Bronchial epithelial cell (primary cell): ENCODE results near the gene TFAM. TPM values are rescaled to one million over a fixed set of nuclear protein-coding genes. Genes with fewer than 3 reads are reported as not detected.

Experiments used
- DNase-seq: peaks from one replicate; pipeline ENCODE4 v3.0.0-alpha.2; 2010; ENCODE audit warnings: low read depth
- FAIRE-seq: peaks from 2 replicates; lab custom pipeline; 2011; peaks lifted over from hg19 to GRCh38; lab: Jason Lieb, UNC
- H3K27me3 ChIP-seq: 2 replicates; pipeline ENCODE4 v1.5.1; 2011; ENCODE audit warnings: low read length; ENCODE audit not compliant: control insufficient read depth, insufficient read depth
- H3K36me3 ChIP-seq: 2 replicates; pipeline ENCODE4 v1.5.1; 2011; ENCODE audit warnings: low read length; ENCODE audit not compliant: control insufficient read depth, insufficient read depth
- H3K4me3 ChIP-seq: 2 replicates; pipeline ENCODE4 v1.5.1; 2011; ENCODE audit warnings: mild to moderate bottlenecking, low read depth, low read length, control low read depth
- total RNA-seq: library from RNA; depleted of rRNA; stranded (reverse); fragments of >200 nt; gene quantifications from 2 replicates; pipeline ENCODE4 v1.2.1, GENCODE V29; 2014
- TF ChIP-seq, protein P1 (sequence below): IDR thresholded peaks from 2 replicates; pipeline ENCODE4 v1.5.1; 2011; ENCODE audit warnings: mild to moderate bottlenecking, moderate library complexity, low read length, control low read depth, inconsistent platforms; ENCODE audit not compliant: insufficient read depth, severe bottlenecking

Gene TFAM
- total RNA-seq, 1 donor from 2014 or later: 36.1 TPM

- Histone ChIP-seq H3K4me3 (no peak overlapping the region), H3K36me3 (peaks cover 1% of the 10 kb centered on the region), H3K27me3 (no peaks in the 10 kb centered on the region)
- TF ChIP-seq, protein P1, sequence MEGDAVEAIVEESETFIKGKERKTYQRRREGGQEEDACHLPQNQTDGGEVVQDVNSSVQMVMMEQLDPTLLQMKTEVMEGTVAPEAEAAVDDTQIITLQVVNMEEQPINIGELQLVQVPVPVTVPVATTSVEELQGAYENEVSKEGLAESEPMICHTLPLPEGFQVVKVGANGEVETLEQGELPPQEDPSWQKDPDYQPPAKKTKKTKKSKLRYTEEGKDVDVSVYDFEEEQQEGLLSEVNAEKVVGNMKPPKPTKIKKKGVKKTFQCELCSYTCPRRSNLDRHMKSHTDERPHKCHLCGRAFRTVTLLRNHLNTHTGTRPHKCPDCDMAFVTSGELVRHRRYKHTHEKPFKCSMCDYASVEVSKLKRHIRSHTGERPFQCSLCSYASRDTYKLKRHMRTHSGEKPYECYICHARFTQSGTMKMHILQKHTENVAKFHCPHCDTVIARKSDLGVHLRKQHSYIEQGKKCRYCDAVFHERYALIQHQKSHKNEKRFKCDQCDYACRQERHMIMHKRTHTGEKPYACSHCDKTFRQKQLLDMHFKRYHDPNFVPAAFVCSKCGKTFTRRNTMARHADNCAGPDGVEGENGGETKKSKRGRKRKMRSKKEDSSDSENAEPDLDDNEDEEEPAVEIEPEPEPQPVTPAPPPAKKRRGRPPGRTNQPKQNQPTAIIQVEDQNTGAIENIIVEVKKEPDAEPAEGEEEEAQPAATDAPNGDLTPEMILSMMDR: no peak
- no peak for DNase-seq
- FAIRE-seq: no peak
Observed at GRCh38 chr10:58348571-58349033, 36.6 kb upstream of the TFAM start.

DNA sequence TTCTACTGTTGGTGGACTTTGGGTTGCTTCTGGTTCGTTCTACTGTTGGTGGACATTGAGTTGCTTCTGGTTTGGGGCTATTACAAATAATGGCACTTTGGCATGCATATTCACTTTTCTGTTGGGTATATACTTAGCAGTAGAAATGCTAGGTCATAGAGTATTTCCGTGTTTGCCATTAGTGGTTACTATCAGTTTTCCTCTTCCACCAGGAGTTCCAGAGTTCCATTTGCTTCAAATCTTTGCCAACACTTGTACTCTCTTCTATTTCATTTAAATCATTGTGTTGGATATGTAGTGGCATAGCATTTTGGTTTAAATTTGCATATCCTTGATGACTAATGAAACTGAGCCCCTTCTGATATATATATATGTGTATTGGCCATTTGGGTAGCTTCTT is 35.2 kb upstream of the TFAM start:
- no peak for DNase-seq
- FAIRE-seq: no peak
- H3K36me3 ChIP-seq: no peaks in the 10 kb centered on the region

GRCh38 chr10:58350619-58351323 is 34.4 kb upstream of the TFAM start:
- peak; percentile 66 for DNase-seq
- Histone ChIP-seq H3K36me3 (no peaks in the 10 kb centered on the region), H3K4me3 (no peak overlapping the region), H3K27me3 (no peaks in the 10 kb centered on the region)
- TF ChIP-seq, protein P1: no peak
- no peak for FAIRE-seq

More for the DNA sequence above, 35.2 kb upstream of the TFAM start:
- TF ChIP-seq, protein P1: no peak
- no peaks in the 10 kb centered on the region for H3K27me3 ChIP-seq
- H3K4me3 ChIP-seq: no peak overlapping the region

- TF ChIP-seq, protein P1: no peak
- H3K36me3 ChIP-seq: no peaks in the 10 kb centered on the region
- FAIRE-seq (no peak), DNase-seq (no peak)
- no peak overlapping the region for H3K4me3 ChIP-seq
- H3K27me3 ChIP-seq: no peaks in the 10 kb centered on the region
Observed at GRCh38 chr10:58351616-58352578, 33.3 kb upstream of the TFAM start.

DNA sequence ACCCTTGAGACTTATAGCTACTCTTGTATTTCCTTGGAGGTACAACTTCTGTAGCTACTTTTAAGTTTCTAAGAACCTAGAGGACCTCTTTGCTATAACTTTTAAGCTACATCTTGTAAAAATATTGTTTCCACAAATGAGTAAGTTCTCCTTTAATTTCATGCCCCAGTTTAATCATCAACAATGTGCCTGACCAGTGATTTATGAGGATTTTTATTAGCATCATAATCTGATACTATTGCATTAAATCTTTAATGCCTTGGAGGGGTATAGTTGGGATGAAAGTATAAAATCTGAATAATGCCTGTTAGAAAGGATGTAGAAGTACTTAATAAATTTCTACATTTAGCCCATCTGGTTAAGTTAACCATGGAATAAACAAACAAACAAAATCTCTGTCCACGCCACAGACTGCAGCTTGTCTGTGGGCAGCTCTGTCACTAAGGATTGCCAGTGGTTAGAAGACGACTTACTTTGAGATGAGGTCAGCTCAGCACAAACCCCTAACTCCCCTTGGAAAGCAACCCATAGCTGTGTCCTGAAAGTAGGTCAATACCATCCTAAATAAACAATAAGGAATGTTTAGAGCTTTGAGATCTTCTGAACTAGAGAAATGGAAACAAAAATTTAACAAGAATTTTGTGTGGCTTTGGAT is 32.1 kb upstream of the TFAM start:
- Histone ChIP-seq H3K4me3 (no peak overlapping the region), H3K27me3 (no peaks in the 10 kb centered on the region), H3K36me3 (no peaks in the 10 kb centered on the region)
- TF ChIP-seq, protein P1: no peak
- FAIRE-seq (no peak), DNase-seq (no peak)
